Measurements from ENCODE around the gene KRTAP5-1.

DNA sequence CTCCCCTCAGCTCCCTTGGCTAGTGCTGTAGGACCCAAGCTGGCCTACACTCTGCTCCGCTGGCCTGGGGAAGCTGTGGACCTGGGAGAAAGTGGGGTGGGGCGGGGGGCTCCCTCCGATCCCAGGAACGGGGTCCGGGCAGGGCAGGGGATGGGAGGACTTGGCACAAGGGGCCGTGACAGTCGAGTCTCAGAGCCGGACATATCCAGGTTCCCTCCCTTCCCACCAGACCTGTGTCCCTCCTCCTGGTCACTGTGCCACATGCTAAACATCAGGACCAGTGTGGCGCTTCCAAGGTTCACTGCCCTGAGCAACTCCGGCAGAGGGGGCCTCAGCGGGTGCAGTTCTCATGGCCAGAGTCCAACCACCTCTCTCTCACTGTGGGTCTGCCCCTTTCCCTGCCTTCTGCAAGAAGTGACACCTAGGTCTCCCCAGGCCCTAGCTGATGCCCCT, 15.1 kb downstream of the KRTAP5-1 start:
- TF ChIP-seq, protein P1, sequence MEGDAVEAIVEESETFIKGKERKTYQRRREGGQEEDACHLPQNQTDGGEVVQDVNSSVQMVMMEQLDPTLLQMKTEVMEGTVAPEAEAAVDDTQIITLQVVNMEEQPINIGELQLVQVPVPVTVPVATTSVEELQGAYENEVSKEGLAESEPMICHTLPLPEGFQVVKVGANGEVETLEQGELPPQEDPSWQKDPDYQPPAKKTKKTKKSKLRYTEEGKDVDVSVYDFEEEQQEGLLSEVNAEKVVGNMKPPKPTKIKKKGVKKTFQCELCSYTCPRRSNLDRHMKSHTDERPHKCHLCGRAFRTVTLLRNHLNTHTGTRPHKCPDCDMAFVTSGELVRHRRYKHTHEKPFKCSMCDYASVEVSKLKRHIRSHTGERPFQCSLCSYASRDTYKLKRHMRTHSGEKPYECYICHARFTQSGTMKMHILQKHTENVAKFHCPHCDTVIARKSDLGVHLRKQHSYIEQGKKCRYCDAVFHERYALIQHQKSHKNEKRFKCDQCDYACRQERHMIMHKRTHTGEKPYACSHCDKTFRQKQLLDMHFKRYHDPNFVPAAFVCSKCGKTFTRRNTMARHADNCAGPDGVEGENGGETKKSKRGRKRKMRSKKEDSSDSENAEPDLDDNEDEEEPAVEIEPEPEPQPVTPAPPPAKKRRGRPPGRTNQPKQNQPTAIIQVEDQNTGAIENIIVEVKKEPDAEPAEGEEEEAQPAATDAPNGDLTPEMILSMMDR (IDR thresholded peaks at IDR 0.05), result no peak
- TF ChIP-seq POLR2A (IDR thresholded peaks at IDR 0.05) (no peak), POLR2AphosphoS5 (IDR thresholded peaks at IDR 0.05) (no peak)

Measured in prostate gland (tissue), 2 donors.